SK-N-SH (cell line): ENCODE data around the gene GDPGP1. TPM values are rescaled to one million over a fixed set of nuclear protein-coding genes. Genes with fewer than 3 reads are reported as not detected.
A peak's percentile ranks its signal among the peaks of the same experiment; 100 is the strongest.

Experiments used
- CTCF ChIA-PET: fragments of 300-600, 350-600 bp; formaldehyde crosslinking; extraction: SDS; loops from one replicate; lab custom pipeline; 2021; lab: Yijun Ruan, JAX
- POLR2A ChIA-PET: fragments of 350-600 bp; sonication (Branson Sonifier 250); formaldehyde crosslinking; extraction: SDS; loops from one replicate; lab custom pipeline; 2020; ENCODE audit warnings: antibody characterized with exemption, inconsistent platforms; lab: Yijun Ruan, JAX
- DNase-seq: peaks from one replicate; pipeline ENCODE4 v3.0.0; 2012
- H2AFZ ChIP-seq: fragments of 200-600 bp; sonication (generic); 2 replicates; pipeline ENCODE4 v1.8.1; 2016; ENCODE audit warnings: antibody characterized with exemption, mild to moderate bottlenecking, low read depth
- H3F3A ChIP-seq: fragments of 200-600 bp; sonication (generic); replicated peaks from 2 replicates; pipeline ENCODE3; 2016; ENCODE audit warnings: antibody characterized with exemption, mild to moderate bottlenecking; ENCODE audit not compliant: insufficient read depth
- H3K27ac ChIP-seq, 2 experiments: fragments of 200-500 bp in 1 of 2; fragments of 200-600 bp in 1 of 2; sonication (Bioruptor generic) in 1 of 2; sonication (generic), shearing (Covaris generic) in 1 of 2; 2 replicates each; pipeline versions ENCODE4 v1.5.1 to v1.6.1; 2014 to 2016; ENCODE audit warnings: low read depth in 2 of 2, inconsistent platforms in 1 of 2, low read length in 1 of 2, mild to moderate bottlenecking in 1 of 2, mixed read lengths in 1 of 2
- H3K27me3 ChIP-seq: fragments of 200-600 bp; sonication (generic), shearing (Covaris generic); 2 replicates; pipeline ENCODE4 v1.6.1; 2016; ENCODE audit warnings: mixed run types; ENCODE audit not compliant: insufficient read depth
- H3K36me3 ChIP-seq, 2 experiments: fragments of 200-500 bp in 1 of 2; fragments of 200-600 bp in 1 of 2; sonication (Bioruptor generic) in 1 of 2; sonication (generic) in 1 of 2; replicated peaks in 1 of 2; 2 replicates each; pipeline versions ENCODE3 to v1.5.1; 2014 to 2016; ENCODE audit warnings: low read length in 1 of 2, mild to moderate bottlenecking in 1 of 2; ENCODE audit not compliant: insufficient read depth in 2 of 2, control insufficient read depth in 1 of 2
- H3K4me1 ChIP-seq, 2 experiments: fragments of 200-500 bp in 1 of 2; fragments of 200-600 bp in 1 of 2; sonication (Bioruptor generic) in 1 of 2; sonication (generic), shearing (Covaris generic) in 1 of 2; 2 replicates each; pipeline versions ENCODE4 v1.5.1 to v1.6.1; 2014 to 2016; ENCODE audit warnings: low read depth in 1 of 2, low read length in 1 of 2, mixed run types in 1 of 2; ENCODE audit not compliant: insufficient read depth in 2 of 2, control insufficient read depth in 1 of 2
- H3K4me2 ChIP-seq: fragments of 200-600 bp; sonication (generic), shearing (Covaris generic); 2 replicates; pipeline ENCODE4 v1.6.1; 2017; ENCODE audit warnings: mixed run types
- H3K4me3 ChIP-seq, 2 experiments: fragments of 200-500 bp in 1 of 2; fragments of 200-600 bp in 1 of 2; sonication (Bioruptor generic) in 1 of 2; sonication (generic), shearing (Covaris generic) in 1 of 2; 2 replicates each; pipeline versions ENCODE4 v1.5.1 to v1.8.1; 2014 to 2016; ENCODE audit warnings: low read depth in 2 of 2, inconsistent platforms in 1 of 2, low read length in 1 of 2, mild to moderate bottlenecking in 1 of 2, mixed read lengths in 1 of 2, moderate library complexity in 1 of 2
- H3K79me2 ChIP-seq: fragments of 200-600 bp; sonication (generic); 2 replicates; pipeline ENCODE4 v1.8.1; 2017; ENCODE audit warnings: mild to moderate bottlenecking; ENCODE audit not compliant: insufficient read depth
- H3K9ac ChIP-seq: fragments of 200-600 bp; sonication (generic); 2 replicates; pipeline ENCODE4 v1.6.1; 2017; ENCODE audit warnings: mixed run types
- H3K9me2 ChIP-seq: fragments of 200-600 bp; sonication (generic); 2 replicates; pipeline ENCODE4 v1.6.1; 2017; ENCODE audit warnings: mixed run types
- H3K9me3 ChIP-seq: fragments of 200-600 bp; sonication (generic); 2 replicates; pipeline ENCODE4 v1.6.1; 2017; ENCODE audit warnings: mixed run types, mild to moderate bottlenecking, moderate library complexity
- H4K20me1 ChIP-seq: fragments of 200-600 bp; sonication (generic); 2 replicates; pipeline ENCODE4 v1.6.1; 2017; ENCODE audit warnings: mild to moderate bottlenecking, mixed run types; ENCODE audit not compliant: insufficient read depth
- EZH2phosphoT487 ChIP-seq: fragments of 200-600 bp; sonication (generic); IDR thresholded peaks from 2 replicates; pipeline ENCODE4 v1.6.1; 2017; ENCODE audit warnings: low read depth, mixed run types, mild to moderate bottlenecking, antibody characterized with exemption, moderate library complexity, borderline replicate concordance
- FOSL2 ChIP-seq: IDR thresholded peaks from 2 replicates; pipeline ENCODE4 v1.4.0; 2012; ENCODE audit warnings: low read depth, mild to moderate bottlenecking, moderate library complexity, borderline replicate concordance
- JUND ChIP-seq: IDR thresholded peaks from 2 replicates; pipeline ENCODE4 v1.4.0; 2012
- RCOR1 ChIP-seq: fragments of 150-350 bp; IDR thresholded peaks from 2 replicates; pipeline ENCODE4 v1.6.1; 2017; ENCODE audit warnings: antibody characterized with exemption, low read length
- SIN3A ChIP-seq: IDR thresholded peaks from 2 replicates; pipeline ENCODE4 v1.6.1; 2012; ENCODE audit warnings: low read depth, mild to moderate bottlenecking, low read length, moderate library complexity, borderline replicate concordance
- SMC3 ChIP-seq: IDR thresholded peaks from 2 replicates; pipeline ENCODE4 v1.6.1; 2012; ENCODE audit warnings: low read depth, low read length, improper control_type of control experiment
- TCF12 ChIP-seq: IDR thresholded peaks from 2 replicates; pipeline ENCODE4 v1.4.0; 2012
- WGBS: methylation state at CpG from one replicate; pipeline ENCODE4 v1.1.6; 2017; ENCODE audit warnings: low lambda C conversion rate; 5-methylcytosine and 5-hydroxymethylcytosine counted together
- polyA plus RNA-seq, 3 experiments: library from polyadenylated mRNA; depleted of rRNA; stranded (reverse); fragments of >200 nt; gene quantifications; 2 replicates each; pipeline ENCODE4 v1.2.3, GENCODE V29; 2012
- TF ChIP-seq, protein P1 (sequence below): fragments of 150-350 bp; IDR thresholded peaks from 2 replicates; pipeline ENCODE4 v1.6.1; 2016; ENCODE audit warnings: mild to moderate bottlenecking, low read depth, low read length
- TF ChIP-seq, protein P2 (sequence below): IDR thresholded peaks from 2 replicates; pipeline ENCODE4; 2012
- TF ChIP-seq, protein P3 (sequence below): fragments of 200-600 bp; sonication (generic); IDR thresholded peaks from 2 replicates; pipeline ENCODE4 v1.6.1; 2017; ENCODE audit warnings: antibody characterized with exemption, mild to moderate bottlenecking, moderate library complexity
- TF ChIP-seq, protein P4 (sequence below): IDR thresholded peaks from 2 replicates; pipeline ENCODE4 v1.6.1; 2012; ENCODE audit warnings: mild to moderate bottlenecking, low read depth, low read length, moderate library complexity

The GDPGP1 gene
- polyA plus RNA-seq, 1 of the 3 experiments (the other 2 are of a cell fraction) = 2.4 TPM

DNA sequence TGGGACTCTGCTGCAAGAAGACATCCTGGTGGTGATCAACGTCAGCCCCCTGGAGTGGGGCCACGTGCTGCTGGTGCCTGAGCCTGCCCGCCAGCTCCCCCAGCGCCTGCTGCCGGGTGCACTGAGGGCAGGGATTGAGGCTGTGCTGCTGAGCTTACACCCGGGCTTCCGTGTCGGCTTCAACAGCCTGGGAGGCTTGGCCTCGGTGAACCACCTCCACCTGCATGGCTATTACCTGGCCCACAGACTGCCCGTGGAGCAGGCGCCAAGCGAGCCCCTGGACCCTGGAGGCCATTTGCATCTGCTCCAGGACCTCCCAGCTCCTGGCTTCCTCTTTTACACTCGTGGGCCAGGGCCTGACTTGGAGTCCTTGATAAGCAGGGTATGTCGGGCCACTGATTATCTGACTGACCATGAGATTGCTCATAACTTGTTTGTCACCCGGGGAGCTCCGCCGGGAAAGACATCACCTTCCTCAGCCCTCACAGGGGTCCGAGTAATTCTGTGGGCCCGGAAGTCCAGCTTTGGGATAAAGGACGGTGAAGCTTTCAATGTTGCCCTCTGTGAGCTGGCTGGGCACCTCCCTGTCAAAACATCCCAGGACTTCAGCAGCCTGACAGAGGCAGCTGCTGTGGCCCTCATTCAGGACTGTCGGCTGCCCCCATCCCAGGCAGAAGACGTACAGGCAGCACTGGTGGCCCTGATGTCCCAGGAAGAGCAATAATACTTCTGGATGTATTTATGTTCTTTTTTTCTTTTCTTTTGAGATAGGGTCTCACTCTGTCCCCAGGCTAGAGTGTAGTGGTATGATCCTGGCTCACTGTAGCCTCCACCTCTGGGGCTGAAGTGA lies 7.6 kb downstream of the GDPGP1 start (continued):
- TF ChIP-seq SIN3A = no peak
- TF ChIP-seq RCOR1 = no peak
- no peak for TF ChIP-seq FOSL2
- TF ChIP-seq, all 33 proteins: peak for 0

DNA sequence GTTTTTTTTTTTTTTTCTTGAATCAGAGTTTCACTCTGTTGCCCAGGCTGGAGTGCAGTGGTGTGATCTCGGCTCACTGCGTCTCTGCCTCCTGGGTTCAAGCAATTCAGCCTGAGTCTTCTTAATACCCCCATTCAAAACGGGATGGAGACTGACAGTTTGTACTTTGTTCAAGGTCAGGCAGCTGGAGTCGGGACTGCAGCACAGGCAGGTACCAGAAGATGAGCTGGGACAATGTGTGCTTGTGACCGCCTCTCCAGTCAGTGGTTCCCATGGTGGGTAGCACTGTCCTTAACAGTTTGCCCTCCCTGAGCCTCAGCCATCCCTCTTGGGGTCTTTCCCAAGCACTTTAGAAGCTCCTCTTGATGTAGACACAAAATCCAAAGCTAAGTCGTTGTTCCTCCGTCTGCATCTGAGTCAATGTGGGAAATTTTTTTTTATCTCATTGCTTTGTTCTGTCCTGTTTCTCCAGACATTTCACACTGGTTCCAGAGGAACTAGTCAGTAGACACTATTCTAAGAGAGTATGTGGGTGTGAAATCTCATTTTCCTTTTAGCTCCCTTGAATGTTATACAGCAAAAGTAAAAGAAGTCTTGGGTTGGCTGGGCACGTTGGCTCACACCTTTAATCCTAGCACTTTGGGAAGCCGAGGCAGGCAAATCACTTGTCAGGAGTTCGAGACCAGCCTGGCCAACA lies 10.1 kb downstream of the GDPGP1 start:
- ChIA-PET CTCF (interaction anchor here (1.0 kb wide), 1 partner anchor 101 kb away, joined by 3 read pairs; no protein-coding TSS in a partner anchor), POLR2A (no interaction called here)
- no peaks in the 10 kb centered on the region for H4K20me1 ChIP-seq
- H3K9me3 ChIP-seq = no peaks in the 10 kb centered on the region
- no peak overlapping the region for H2AFZ ChIP-seq
- no peak overlapping the region for H3K4me2 ChIP-seq
- H3K9ac ChIP-seq = no peak overlapping the region
- TF ChIP-seq, protein P1, sequence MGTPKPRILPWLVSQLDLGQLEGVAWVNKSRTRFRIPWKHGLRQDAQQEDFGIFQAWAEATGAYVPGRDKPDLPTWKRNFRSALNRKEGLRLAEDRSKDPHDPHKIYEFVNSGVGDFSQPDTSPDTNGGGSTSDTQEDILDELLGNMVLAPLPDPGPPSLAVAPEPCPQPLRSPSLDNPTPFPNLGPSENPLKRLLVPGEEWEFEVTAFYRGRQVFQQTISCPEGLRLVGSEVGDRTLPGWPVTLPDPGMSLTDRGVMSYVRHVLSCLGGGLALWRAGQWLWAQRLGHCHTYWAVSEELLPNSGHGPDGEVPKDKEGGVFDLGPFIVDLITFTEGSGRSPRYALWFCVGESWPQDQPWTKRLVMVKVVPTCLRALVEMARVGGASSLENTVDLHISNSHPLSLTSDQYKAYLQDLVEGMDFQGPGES = no peak
- TF ChIP-seq SMC3 = no peak
- H3K9me2 ChIP-seq = no peaks in the 10 kb centered on the region
- no peaks in the 10 kb centered on the region for H3K4me1 ChIP-seq
- no peaks in the 10 kb centered on the region for H3K27me3 ChIP-seq
- H3K4me3 ChIP-seq = no peak overlapping the region
- WGBS = 84% methylated on average over 8 of the region's 10 CpGs
- no peak overlapping the region for H3K27ac ChIP-seq
- H3F3A ChIP-seq = peaks cover 8% of the 10 kb centered on the region
- H3K79me2 ChIP-seq = no peaks in the 10 kb centered on the region
- no peaks in the 10 kb centered on the region for H3K36me3 ChIP-seq
- no peak for DNase-seq

DNA sequence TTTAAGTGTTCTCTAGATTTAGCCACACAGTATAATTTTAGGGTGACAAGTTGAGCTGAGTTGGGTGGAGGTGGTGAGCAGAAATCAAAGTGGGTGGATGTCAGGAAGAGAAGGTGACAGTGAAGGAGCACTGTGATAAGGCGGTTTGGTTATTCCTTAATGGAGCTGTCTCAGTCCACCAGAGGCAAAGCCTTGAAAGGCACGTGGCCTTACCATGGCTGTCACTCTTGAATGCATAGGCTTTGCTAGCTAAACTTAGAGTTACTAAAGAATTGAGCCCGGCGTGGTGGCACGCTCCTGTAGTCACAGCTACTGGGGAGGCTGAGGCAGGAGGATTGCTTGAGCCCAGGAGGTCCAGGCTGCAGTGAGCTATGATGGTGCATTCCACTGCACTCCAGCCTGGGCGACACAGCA lies 14.8 kb downstream of the GDPGP1 start:
- H3K79me2 ChIP-seq = no peaks in the 10 kb centered on the region
- peak overlapping the region; percentile 58 to 95 for H3K4me3 ChIP-seq
- H4K20me1 ChIP-seq = no peaks in the 10 kb centered on the region
- H3K4me2 ChIP-seq = peak overlapping the region; percentile 91
- H3K27me3 ChIP-seq = no peaks in the 10 kb centered on the region
- H3K27ac ChIP-seq = no peak overlapping the region; a peak in 1 of 4 replicates
- H2AFZ ChIP-seq = peak overlapping the region; percentile 88
- WGBS = 75% methylated on average over 6 of the region's 6 CpGs
- ChIA-PET CTCF (interaction anchor here (0.9 to 2.0 kb wide), 11 partner anchors 8 to 147 kb away, joined by 3 to 13 read pairs (median 4); partner anchors contain the start of genes CIB1, GDPGP1 and IDH2), POLR2A (interaction anchor here (0.6 to 1.5 kb wide), 6 partner anchors 15 to 648 kb away, joined by 3 to 8 read pairs (median 4); partner anchors contain the start of genes CIB1, GDPGP1 and NGRN)
- TF ChIP-seq, protein P2, sequence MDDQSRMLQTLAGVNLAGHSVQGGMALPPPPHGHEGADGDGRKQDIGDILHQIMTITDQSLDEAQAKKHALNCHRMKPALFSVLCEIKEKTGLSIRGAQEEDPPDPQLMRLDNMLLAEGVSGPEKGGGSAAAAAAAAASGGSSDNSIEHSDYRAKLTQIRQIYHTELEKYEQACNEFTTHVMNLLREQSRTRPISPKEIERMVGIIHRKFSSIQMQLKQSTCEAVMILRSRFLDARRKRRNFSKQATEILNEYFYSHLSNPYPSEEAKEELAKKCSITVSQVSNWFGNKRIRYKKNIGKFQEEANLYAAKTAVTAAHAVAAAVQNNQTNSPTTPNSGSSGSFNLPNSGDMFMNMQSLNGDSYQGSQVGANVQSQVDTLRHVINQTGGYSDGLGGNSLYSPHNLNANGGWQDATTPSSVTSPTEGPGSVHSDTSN = no peak
- TF ChIP-seq EZH2phosphoT487 (no peak), JUND (no peak), TCF12 (no peak)
- TF ChIP-seq, protein P3, sequence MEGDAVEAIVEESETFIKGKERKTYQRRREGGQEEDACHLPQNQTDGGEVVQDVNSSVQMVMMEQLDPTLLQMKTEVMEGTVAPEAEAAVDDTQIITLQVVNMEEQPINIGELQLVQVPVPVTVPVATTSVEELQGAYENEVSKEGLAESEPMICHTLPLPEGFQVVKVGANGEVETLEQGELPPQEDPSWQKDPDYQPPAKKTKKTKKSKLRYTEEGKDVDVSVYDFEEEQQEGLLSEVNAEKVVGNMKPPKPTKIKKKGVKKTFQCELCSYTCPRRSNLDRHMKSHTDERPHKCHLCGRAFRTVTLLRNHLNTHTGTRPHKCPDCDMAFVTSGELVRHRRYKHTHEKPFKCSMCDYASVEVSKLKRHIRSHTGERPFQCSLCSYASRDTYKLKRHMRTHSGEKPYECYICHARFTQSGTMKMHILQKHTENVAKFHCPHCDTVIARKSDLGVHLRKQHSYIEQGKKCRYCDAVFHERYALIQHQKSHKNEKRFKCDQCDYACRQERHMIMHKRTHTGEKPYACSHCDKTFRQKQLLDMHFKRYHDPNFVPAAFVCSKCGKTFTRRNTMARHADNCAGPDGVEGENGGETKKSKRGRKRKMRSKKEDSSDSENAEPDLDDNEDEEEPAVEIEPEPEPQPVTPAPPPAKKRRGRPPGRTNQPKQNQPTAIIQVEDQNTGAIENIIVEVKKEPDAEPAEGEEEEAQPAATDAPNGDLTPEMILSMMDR = no peak
- TF ChIP-seq, protein P4, sequence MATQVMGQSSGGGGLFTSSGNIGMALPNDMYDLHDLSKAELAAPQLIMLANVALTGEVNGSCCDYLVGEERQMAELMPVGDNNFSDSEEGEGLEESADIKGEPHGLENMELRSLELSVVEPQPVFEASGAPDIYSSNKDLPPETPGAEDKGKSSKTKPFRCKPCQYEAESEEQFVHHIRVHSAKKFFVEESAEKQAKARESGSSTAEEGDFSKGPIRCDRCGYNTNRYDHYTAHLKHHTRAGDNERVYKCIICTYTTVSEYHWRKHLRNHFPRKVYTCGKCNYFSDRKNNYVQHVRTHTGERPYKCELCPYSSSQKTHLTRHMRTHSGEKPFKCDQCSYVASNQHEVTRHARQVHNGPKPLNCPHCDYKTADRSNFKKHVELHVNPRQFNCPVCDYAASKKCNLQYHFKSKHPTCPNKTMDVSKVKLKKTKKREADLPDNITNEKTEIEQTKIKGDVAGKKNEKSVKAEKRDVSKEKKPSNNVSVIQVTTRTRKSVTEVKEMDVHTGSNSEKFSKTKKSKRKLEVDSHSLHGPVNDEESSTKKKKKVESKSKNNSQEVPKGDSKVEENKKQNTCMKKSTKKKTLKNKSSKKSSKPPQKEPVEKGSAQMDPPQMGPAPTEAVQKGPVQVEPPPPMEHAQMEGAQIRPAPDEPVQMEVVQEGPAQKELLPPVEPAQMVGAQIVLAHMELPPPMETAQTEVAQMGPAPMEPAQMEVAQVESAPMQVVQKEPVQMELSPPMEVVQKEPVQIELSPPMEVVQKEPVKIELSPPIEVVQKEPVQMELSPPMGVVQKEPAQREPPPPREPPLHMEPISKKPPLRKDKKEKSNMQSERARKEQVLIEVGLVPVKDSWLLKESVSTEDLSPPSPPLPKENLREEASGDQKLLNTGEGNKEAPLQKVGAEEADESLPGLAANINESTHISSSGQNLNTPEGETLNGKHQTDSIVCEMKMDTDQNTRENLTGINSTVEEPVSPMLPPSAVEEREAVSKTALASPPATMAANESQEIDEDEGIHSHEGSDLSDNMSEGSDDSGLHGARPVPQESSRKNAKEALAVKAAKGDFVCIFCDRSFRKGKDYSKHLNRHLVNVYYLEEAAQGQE = no peak
- peaks cover 8% of the 10 kb centered on the region for H3F3A ChIP-seq
- no peak for DNase-seq
- H3K36me3 ChIP-seq = no peaks in the 10 kb centered on the region
- H3K9me3 ChIP-seq = no peaks in the 10 kb centered on the region
- 0 out of 2 replicates have a peak overlapping the region, but pooled peaks have one; percentile 69 for H3K9ac ChIP-seq
- no peaks in the 10 kb centered on the region; a peak in 1 of 4 replicates for H3K4me1 ChIP-seq
- no peaks in the 10 kb centered on the region for H3K9me2 ChIP-seq
